SK-N-SH (cell line): Measurements from ENCODE around the gene MMP24OS. TPM values are rescaled to one million over a fixed set of nuclear protein-coding genes. Genes with fewer than 3 reads are reported as not detected.

Experiments
- CTCF ChIA-PET: fragments of 300-600, 350-600 bp; formaldehyde crosslinking; extraction: SDS; loops from one replicate; lab custom pipeline; 2021; lab: Yijun Ruan, JAX
- POLR2A ChIA-PET: fragments of 350-600 bp; sonication (Branson Sonifier 250); formaldehyde crosslinking; extraction: SDS; loops from one replicate; lab custom pipeline; 2020; ENCODE audit warnings: antibody characterized with exemption, inconsistent platforms; lab: Yijun Ruan, JAX
- DNase-seq: peaks from one replicate; pipeline ENCODE4 v3.0.0; 2012
- H2AFZ ChIP-seq: fragments of 200-600 bp; sonication (generic); 2 replicates; pipeline ENCODE4 v1.8.1; 2016; ENCODE audit warnings: antibody characterized with exemption, mild to moderate bottlenecking, low read depth
- H3F3A ChIP-seq: fragments of 200-600 bp; sonication (generic); replicated peaks from 2 replicates; pipeline ENCODE3; 2016; ENCODE audit warnings: antibody characterized with exemption, mild to moderate bottlenecking; ENCODE audit not compliant: insufficient read depth
- H3K27ac ChIP-seq, 2 experiments: fragments of 200-500 bp in 1 of 2; fragments of 200-600 bp in 1 of 2; sonication (Bioruptor generic) in 1 of 2; sonication (generic), shearing (Covaris generic) in 1 of 2; 2 replicates each; pipeline versions ENCODE4 v1.5.1 to v1.6.1; 2014 to 2016; ENCODE audit warnings: low read depth in 2 of 2, inconsistent platforms in 1 of 2, low read length in 1 of 2, mild to moderate bottlenecking in 1 of 2, mixed read lengths in 1 of 2
- H3K27me3 ChIP-seq: fragments of 200-600 bp; sonication (generic), shearing (Covaris generic); 2 replicates; pipeline ENCODE4 v1.6.1; 2016; ENCODE audit warnings: mixed run types; ENCODE audit not compliant: insufficient read depth
- H3K36me3 ChIP-seq, 2 experiments: fragments of 200-500 bp in 1 of 2; fragments of 200-600 bp in 1 of 2; sonication (Bioruptor generic) in 1 of 2; sonication (generic) in 1 of 2; replicated peaks in 1 of 2; 2 replicates each; pipeline versions ENCODE3 to v1.5.1; 2014 to 2016; ENCODE audit warnings: low read length in 1 of 2, mild to moderate bottlenecking in 1 of 2; ENCODE audit not compliant: insufficient read depth in 2 of 2, control insufficient read depth in 1 of 2
- H3K4me1 ChIP-seq, 2 experiments: fragments of 200-500 bp in 1 of 2; fragments of 200-600 bp in 1 of 2; sonication (Bioruptor generic) in 1 of 2; sonication (generic), shearing (Covaris generic) in 1 of 2; 2 replicates each; pipeline versions ENCODE4 v1.5.1 to v1.6.1; 2014 to 2016; ENCODE audit warnings: low read depth in 1 of 2, low read length in 1 of 2, mixed run types in 1 of 2; ENCODE audit not compliant: insufficient read depth in 2 of 2, control insufficient read depth in 1 of 2
- H3K4me2 ChIP-seq: fragments of 200-600 bp; sonication (generic), shearing (Covaris generic); 2 replicates; pipeline ENCODE4 v1.6.1; 2017; ENCODE audit warnings: mixed run types
- H3K4me3 ChIP-seq, 2 experiments: fragments of 200-500 bp in 1 of 2; fragments of 200-600 bp in 1 of 2; sonication (Bioruptor generic) in 1 of 2; sonication (generic), shearing (Covaris generic) in 1 of 2; 2 replicates each; pipeline versions ENCODE4 v1.5.1 to v1.8.1; 2014 to 2016; ENCODE audit warnings: low read depth in 2 of 2, inconsistent platforms in 1 of 2, low read length in 1 of 2, mild to moderate bottlenecking in 1 of 2, mixed read lengths in 1 of 2, moderate library complexity in 1 of 2
- H3K79me2 ChIP-seq: fragments of 200-600 bp; sonication (generic); 2 replicates; pipeline ENCODE4 v1.8.1; 2017; ENCODE audit warnings: mild to moderate bottlenecking; ENCODE audit not compliant: insufficient read depth
- H3K9ac ChIP-seq: fragments of 200-600 bp; sonication (generic); 2 replicates; pipeline ENCODE4 v1.6.1; 2017; ENCODE audit warnings: mixed run types
- H3K9me2 ChIP-seq: fragments of 200-600 bp; sonication (generic); 2 replicates; pipeline ENCODE4 v1.6.1; 2017; ENCODE audit warnings: mixed run types
- H3K9me3 ChIP-seq: fragments of 200-600 bp; sonication (generic); 2 replicates; pipeline ENCODE4 v1.6.1; 2017; ENCODE audit warnings: mixed run types, mild to moderate bottlenecking, moderate library complexity
- H4K20me1 ChIP-seq: fragments of 200-600 bp; sonication (generic); 2 replicates; pipeline ENCODE4 v1.6.1; 2017; ENCODE audit warnings: mild to moderate bottlenecking, mixed run types; ENCODE audit not compliant: insufficient read depth
- MAX ChIP-seq: IDR thresholded peaks from 2 replicates; pipeline ENCODE4 v1.4.0; 2012; ENCODE audit warnings: low read depth
- MXI1 ChIP-seq: IDR thresholded peaks from 2 replicates; pipeline ENCODE4 v1.6.1; 2012; ENCODE audit warnings: mild to moderate bottlenecking, low read depth, low read length, improper control_type of control experiment
- SIN3A ChIP-seq: IDR thresholded peaks from 2 replicates; pipeline ENCODE4 v1.6.1; 2012; ENCODE audit warnings: low read depth, mild to moderate bottlenecking, low read length, moderate library complexity, borderline replicate concordance
- USF1 ChIP-seq: IDR thresholded peaks from 2 replicates; pipeline ENCODE4 v1.4.0; 2012; ENCODE audit warnings: low read depth, borderline replicate concordance
- WGBS: methylation state at CpG from one replicate; pipeline ENCODE4 v1.1.6; 2017; ENCODE audit warnings: low lambda C conversion rate; 5-methylcytosine and 5-hydroxymethylcytosine counted together
- polyA plus RNA-seq, 3 experiments: library from polyadenylated mRNA; depleted of rRNA; stranded (reverse); fragments of >200 nt; gene quantifications; 2 replicates each; pipeline ENCODE4 v1.2.3, GENCODE V29; 2012
- TF ChIP-seq, protein P1 (sequence below): IDR thresholded peaks from 2 replicates; pipeline ENCODE4 v1.6.1; 2012; ENCODE audit warnings: mild to moderate bottlenecking, low read depth, low read length, moderate library complexity

MMP24OS gene
- polyA plus RNA-seq, 1 of the 3 experiments (the other 2 are of a cell fraction), result 53.1 TPM

GRCh38 chr20:35226884-35227681 is 50.8 kb downstream of the MMP24OS start:
- Histone ChIP-seq H3K4me3 (peak overlapping the region; percentile 36 to 46; a peak in 3 of 4 replicates), H3K9me3 (no peaks in the 10 kb centered on the region), H2AFZ (no peak overlapping the region), H3K79me2 (no peaks in the 10 kb centered on the region), H3K27ac (peak overlapping the region in 1 of 2 experiments; percentile 36; a peak in 1 of 4 replicates), H3F3A (peaks cover 11% of the 10 kb centered on the region), H3K27me3 (no peaks in the 10 kb centered on the region), H4K20me1 (no peaks in the 10 kb centered on the region), H3K4me1 (peaks cover 0 to under 1% of the 10 kb centered on the region in 2 experiments; a peak in 1 of 4 replicates), H3K36me3 (no peaks in the 10 kb centered on the region), H3K4me2 (peak overlapping the region; percentile 53; the same call in 1 of the 2 replicates), H3K9ac (no peak overlapping the region), H3K9me2 (no peaks in the 10 kb centered on the region)
- TF ChIP-seq USF1 (no peak), SIN3A (peak; percentile 81; the same call in 1 of the 2 replicates), MXI1 (peak; percentile 80), MAX (peak; percentile 93)
- TF ChIP-seq, protein P1, sequence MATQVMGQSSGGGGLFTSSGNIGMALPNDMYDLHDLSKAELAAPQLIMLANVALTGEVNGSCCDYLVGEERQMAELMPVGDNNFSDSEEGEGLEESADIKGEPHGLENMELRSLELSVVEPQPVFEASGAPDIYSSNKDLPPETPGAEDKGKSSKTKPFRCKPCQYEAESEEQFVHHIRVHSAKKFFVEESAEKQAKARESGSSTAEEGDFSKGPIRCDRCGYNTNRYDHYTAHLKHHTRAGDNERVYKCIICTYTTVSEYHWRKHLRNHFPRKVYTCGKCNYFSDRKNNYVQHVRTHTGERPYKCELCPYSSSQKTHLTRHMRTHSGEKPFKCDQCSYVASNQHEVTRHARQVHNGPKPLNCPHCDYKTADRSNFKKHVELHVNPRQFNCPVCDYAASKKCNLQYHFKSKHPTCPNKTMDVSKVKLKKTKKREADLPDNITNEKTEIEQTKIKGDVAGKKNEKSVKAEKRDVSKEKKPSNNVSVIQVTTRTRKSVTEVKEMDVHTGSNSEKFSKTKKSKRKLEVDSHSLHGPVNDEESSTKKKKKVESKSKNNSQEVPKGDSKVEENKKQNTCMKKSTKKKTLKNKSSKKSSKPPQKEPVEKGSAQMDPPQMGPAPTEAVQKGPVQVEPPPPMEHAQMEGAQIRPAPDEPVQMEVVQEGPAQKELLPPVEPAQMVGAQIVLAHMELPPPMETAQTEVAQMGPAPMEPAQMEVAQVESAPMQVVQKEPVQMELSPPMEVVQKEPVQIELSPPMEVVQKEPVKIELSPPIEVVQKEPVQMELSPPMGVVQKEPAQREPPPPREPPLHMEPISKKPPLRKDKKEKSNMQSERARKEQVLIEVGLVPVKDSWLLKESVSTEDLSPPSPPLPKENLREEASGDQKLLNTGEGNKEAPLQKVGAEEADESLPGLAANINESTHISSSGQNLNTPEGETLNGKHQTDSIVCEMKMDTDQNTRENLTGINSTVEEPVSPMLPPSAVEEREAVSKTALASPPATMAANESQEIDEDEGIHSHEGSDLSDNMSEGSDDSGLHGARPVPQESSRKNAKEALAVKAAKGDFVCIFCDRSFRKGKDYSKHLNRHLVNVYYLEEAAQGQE, result peak; percentile 99
- peak; percentile 86 for DNase-seq
- POLR2A ChIA-PET, result interaction anchor here (0.5 to 1.9 kb wide), 3 partner anchors 15 to 88 kb away, joined by 3 to 4 read pairs (median 3); no protein-coding TSS in a partner anchor
- CTCF ChIA-PET, result interaction anchor here (0.6 to 3.4 kb wide), 6 partner anchors 13 to 354 kb away, joined by 3 to 19 read pairs (median 5); partner anchors contain the start of gene GGT7
- WGBS, result 23% methylated on average over 19 of the region's 74 CpGs

Other genes with a start within 250 kb of the MMP24OS start
- gene TRPC4AP, start 185.3 kb downstream of the MMP24OS start, polyA plus RNA-seq (2012; rRNA removed), result 57.4 and 69.6 TPM in 2 replicates
- gene EDEM2, start 130.8 kb downstream of the MMP24OS start, polyA plus RNA-seq (2012; rRNA removed), result 30.4 and 34.3 TPM in 2 replicates
- gene PROCR, start 106.0 kb downstream of the MMP24OS start, polyA plus RNA-seq (2012; rRNA removed), result 23.5 and 29.5 TPM in 2 replicates
- gene MMP24, start 51.4 kb downstream of the MMP24OS start, polyA plus RNA-seq (2012; rRNA removed), result 18.1 and 19.0 TPM in 2 replicates
- gene EIF6, start 6.7 kb upstream of the MMP24OS start, polyA plus RNA-seq (2012; rRNA removed), result 343 and 356 TPM in 2 replicates
- not detected in 2 replicates for gene FAM83C, start 14.3 kb upstream of the MMP24OS start, polyA plus RNA-seq (2012; rRNA removed)
- gene UQCC1, start 133.9 kb upstream of the MMP24OS start, polyA plus RNA-seq (2012; rRNA removed), result 41.5 and 55.7 TPM in 2 replicates
- gene GDF5, start 160.1 kb upstream of the MMP24OS start, polyA plus RNA-seq (2012; rRNA removed), result 1.2 and 1.3 TPM in 2 replicates
- gene CEP250, start 177.5 kb upstream of the MMP24OS start, polyA plus RNA-seq (2012; rRNA removed), result 13.3 and 14.6 TPM in 2 replicates